ENCODE data around the gene KIF17.

KIF17 gene

GRCh38 chr1:20660847-20661206, 57.0 kb downstream of the KIF17 start:
- DNase-seq (ENCODE audit: low read depth), result no peak

- no peak for DNase-seq (ENCODE audit: low read depth)
Measured at GRCh38 chr1:20660363-20660762, 57.4 kb downstream of the KIF17 start.

GRCh38 chr1:20658166-20658915, 59.5 kb downstream of the KIF17 start:
- no peak for DNase-seq (ENCODE audit: low read depth)

- DNase-seq (ENCODE audit: low read depth), result no peak
Measured at GRCh38 chr1:20657024-20657423, 60.8 kb downstream of the KIF17 start.

- no peak for DNase-seq (ENCODE audit: low read depth)
Measured at GRCh38 chr1:20654104-20654690, 63.6 kb downstream of the KIF17 start.

- no peak for DNase-seq (ENCODE audit: low read depth)
Measured at GRCh38 chr1:20652300-20652699, 65.5 kb downstream of the KIF17 start.

- no peak for DNase-seq (ENCODE audit: low read depth)
Measured at GRCh38 chr1:20648946-20649345, 68.9 kb downstream of the KIF17 start.

GRCh38 chr1:20648438-20648837, 69.4 kb downstream of the KIF17 start:
- DNase-seq (ENCODE audit: low read depth), result no peak

- DNase-seq (ENCODE audit: low read depth), result no peak
Measured at GRCh38 chr1:20645414-20645813, 72.4 kb downstream of the KIF17 start.

- DNase-seq (ENCODE audit: low read depth), result no peak
Measured at GRCh38 chr1:20644416-20644815, 73.4 kb downstream of the KIF17 start.

- DNase-seq (ENCODE audit: low read depth), result no peak
Measured at GRCh38 chr1:20643080-20643479, 74.7 kb downstream of the KIF17 start.

- no peak for DNase-seq (ENCODE audit: low read depth)
Measured at GRCh38 chr1:20641975-20642374, 75.8 kb downstream of the KIF17 start.

- DNase-seq (ENCODE audit: low read depth), result no peak
Measured at GRCh38 chr1:20640183-20640597, 77.6 kb downstream of the KIF17 start.

- DNase-seq (ENCODE audit: low read depth), result no peak
Measured at GRCh38 chr1:20636785-20637347, 80.9 kb downstream of the KIF17 start.

- no peak for DNase-seq (ENCODE audit: low read depth)
Measured at GRCh38 chr1:20634594-20635084, 83.2 kb downstream of the KIF17 start.

- no peak for DNase-seq (ENCODE audit: low read depth)
Measured at GRCh38 chr1:20634065-20634593, 83.7 kb downstream of the KIF17 start.

GRCh38 chr1:20633190-20634064, 84.4 kb downstream of the KIF17 start, which contains the start of gene PINK1:
TSS of gene PINK1 (plus strand) at chr1:20633458. CDS start at chr1:20633549, 91 bp downstream.
- DNase-seq (ENCODE audit: low read depth), result no peak

GRCh38 chr1:20632386-20632785, 85.4 kb downstream of the KIF17 start:
- DNase-seq (ENCODE audit: low read depth), result no peak

- no peak for DNase-seq (ENCODE audit: low read depth)
Measured at GRCh38 chr1:20630729-20631128, 87.1 kb downstream of the KIF17 start.

GRCh38 chr1:20626524-20626923, 91.3 kb downstream of the KIF17 start:
- DNase-seq (ENCODE audit: low read depth), result no peak

- DNase-seq (ENCODE audit: low read depth), result no peak
Measured at GRCh38 chr1:20626098-20626427, 91.7 kb downstream of the KIF17 start.

All from GM04503 (cell line).